K562 treated with DMSO at 1 percent for 48 hours (cell line): ENCODE measurements around the gene NAPSA. TPM values are rescaled to one million over a fixed set of nuclear protein-coding genes. Genes with fewer than 3 reads are reported as not detected.

Source experiments
- total RNA-seq: library from RNA; unstranded; fragments of 300-600 nt; gene quantifications from 2 replicates; pipeline ENCODE4 v1.2.3, GENCODE V29; 2022; ENCODE audit warnings: low replicate concordance; ENCODE audit errors: extremely low read depth

NAPSA gene
- not detected in 2 replicates for total RNA-seq

DNA sequence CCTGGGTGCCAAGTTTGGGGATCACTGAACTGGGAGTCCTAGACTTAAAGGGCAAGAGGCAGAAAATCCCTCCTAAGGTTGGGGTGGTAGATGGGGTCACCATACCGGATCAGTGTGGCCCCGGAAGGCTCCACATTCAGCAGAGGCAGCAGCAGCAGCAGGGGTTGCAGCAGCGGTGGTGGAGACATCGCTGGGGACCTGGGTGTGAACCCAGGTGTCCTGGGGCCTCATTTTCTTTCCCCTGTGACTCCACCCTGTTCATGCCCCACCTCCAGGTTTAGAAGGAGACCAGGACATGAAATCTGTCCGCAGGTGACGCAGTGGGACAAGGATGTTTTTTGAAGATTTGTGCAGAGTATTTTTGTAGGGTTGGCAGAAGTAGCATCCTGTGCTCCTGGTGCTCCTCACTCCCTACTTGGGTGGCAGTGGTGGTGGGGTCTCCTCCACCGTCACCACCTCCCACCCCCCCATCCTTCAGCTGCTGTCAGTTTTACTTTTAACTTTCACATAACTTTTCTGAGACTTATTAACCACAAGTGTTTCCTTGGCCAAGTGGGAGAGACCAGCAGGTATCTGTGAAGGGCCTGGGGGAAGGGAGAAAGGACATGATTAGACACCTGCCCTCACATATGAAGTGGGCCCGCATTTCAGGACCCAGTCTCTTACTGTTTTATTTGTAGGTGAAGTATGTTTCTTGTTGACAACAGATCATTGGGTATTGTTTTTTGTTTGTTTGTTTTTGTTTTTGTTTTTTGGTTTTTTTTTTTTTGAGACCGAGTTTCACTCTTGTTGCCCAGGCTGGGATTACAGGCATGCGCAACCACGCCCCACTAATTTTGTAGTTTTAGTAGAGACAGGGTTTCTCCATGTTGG is at the start of gene NAPSA:
Gene NAPSA, minus strand, starts transcription at position 206 of the 873 bp plus-strand sequence. Its CDS starts 18 bp downstream, at position 188.

DNA sequence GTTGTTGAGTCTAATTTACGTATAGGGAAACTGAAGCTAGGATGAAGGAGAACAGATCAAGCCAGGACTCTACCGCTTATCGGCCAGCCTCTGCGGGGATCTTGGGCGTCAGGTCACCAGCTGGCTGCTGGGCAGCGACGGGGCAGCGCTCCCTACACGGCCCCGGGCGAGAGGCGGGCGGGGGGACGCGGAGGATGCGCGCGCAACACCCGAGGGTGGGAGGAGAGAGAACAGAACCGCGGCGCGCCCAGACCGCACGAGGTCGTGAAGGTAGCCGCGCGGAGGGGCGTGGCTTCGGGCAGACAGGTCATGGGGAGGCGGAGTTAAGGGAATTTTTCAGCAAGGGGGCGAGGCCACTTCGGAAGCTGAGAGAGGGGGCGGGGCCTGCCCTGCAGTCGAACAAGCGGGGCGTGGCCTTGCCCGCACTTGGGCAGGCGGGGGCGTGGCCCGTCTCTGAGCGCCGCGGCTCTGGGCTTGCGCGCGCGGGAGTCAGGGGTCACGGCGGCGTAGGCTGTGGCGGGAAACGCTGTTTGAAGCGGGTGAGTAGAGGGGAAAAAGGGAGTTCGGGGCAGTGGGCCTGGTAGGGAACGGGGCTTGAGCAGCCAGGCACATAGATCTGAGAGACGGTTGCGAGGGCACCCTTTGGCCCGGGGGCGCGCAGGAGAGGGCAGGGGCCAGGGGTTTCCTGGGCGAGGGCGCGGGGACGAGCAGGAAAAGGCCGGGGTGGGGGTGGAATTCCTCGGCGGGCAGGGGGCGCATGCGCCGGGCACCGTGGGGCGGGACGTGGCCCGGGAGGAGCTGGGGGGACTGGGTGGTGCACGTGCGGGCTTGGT is 18.6 kb upstream of the NAPSA start, which contains the start of gene POLD1:
Gene POLD1, plus strand, starts transcription at position 496 of the 833 bp plus-strand sequence. CDS start 14,505 bp downstream, outside the sequence.

DNA sequence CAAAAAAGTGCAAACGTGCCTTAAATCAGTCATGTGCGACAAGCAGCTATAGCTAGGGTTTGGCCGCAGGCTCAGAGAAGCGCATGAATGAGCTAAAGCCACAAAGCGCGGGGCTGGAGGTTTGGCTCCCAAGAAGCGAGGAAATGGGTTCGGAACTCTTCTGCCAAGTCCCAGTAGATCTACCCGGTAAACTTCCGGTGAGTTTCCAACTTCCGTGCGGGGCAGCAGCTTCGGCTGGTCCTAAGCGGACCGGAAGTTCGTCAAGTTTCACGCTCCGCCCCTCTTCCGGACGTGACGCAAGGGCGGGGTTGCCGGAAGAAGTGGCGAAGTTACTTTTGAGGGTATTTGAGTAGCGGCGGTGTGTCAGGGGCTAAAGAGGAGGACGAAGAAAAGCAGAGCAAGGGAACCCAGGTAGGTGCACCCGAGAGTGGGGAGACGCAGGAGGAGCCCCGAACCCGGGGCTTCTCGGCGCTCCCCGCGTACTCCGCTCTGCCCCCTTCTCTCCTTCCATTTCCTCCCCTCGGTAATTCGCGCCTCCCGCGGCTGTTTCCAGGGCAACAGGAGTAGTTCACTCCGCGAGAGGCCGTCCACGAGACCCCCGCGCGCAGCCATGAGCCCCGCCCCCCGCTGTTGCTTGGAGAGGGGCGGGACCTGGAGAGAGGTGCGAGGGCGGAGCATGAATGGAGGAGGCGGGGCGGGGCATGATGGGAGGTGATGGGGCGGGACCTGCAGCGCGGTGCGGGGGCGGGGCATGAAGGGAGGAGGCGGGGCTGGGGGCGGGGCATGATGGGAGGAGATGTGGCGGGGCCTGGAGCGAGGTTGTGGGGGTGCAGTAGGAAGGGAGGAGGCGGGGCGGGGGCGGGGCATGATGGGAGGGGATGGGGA is 11.0 kb upstream of the NAPSA start, which contains the start of gene NR1H2:
Gene NR1H2, plus strand, starts transcription at position 292 of the 885 bp plus-strand sequence. CDS start 1,149 bp downstream, outside the sequence.

DNA sequence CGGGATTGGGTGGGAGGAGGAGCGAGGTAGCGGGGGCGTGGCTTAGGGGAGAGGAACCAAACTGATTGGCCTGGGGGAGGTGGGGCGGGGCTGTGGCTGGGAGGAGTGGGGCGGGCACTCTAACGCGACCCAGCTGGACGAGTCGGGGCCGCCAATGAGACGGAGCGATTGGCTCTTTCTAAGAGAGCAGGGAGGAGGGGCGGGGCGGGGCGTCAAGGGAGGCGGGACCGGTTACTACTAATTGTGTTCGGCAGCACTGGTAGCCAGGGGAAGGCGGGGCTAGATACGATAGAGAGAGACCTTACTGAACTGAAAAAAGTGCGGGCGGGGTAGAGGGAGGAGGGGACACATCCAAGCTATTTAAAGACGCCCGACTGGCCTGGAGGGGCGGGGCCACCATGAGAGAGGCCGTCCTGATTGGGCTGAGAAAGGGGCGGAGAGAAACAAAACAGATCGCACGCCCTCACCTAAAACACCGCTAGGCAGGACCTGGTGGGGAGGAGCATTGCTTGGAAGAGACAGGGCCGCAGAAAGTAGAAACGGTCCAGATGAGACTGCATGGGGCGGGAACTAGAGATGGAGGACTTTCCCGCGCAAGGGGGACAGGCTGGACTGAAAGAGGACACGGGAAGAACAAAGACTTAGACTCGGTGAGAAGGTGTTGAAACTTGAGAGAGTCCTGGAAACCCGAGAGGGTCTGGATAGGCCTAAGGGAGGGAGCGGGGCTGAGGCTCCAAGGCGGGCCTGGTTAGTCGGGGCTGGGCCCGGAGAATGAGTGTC is 36.1 kb downstream of the NAPSA start, which contains the start of gene KCNC3:
Gene KCNC3, minus strand, starts transcription at position 232 of the 780 bp plus-strand sequence. CDS start 295 bp downstream, outside the sequence.

Other genes with a start within 250 kb of the NAPSA start
- gene IZUMO2, start 202.4 kb downstream of the NAPSA start, total RNA-seq = not detected in 2 replicates
- gene MYH14, start 162.0 kb downstream of the NAPSA start, total RNA-seq = not detected in 2 replicates
- not detected in 2 replicates for gene KCNC3, start 36.3 kb downstream of the NAPSA start, total RNA-seq
- gene NR1H2, start 10.8 kb upstream of the NAPSA start, total RNA-seq = not detected in 2 replicates
- gene POLD1, start 18.7 kb upstream of the NAPSA start, total RNA-seq = not detected in 2 replicates
- gene SPIB, start 53.3 kb upstream of the NAPSA start, total RNA-seq = not detected in 2 replicates
- not detected in 2 replicates for gene MYBPC2, start 67.3 kb upstream of the NAPSA start, total RNA-seq
- gene EMC10, start 110.9 kb upstream of the NAPSA start, total RNA-seq = not detected in 2 replicates
- gene GARIN5A, start 111.2 kb upstream of the NAPSA start, total RNA-seq = not detected in 2 replicates
- not detected in 2 replicates for gene JOSD2, start 145.6 kb upstream of the NAPSA start, total RNA-seq
- gene ASPDH, start 148.3 kb upstream of the NAPSA start, total RNA-seq = not detected in 2 replicates
- not detected in 2 replicates for gene LRRC4B, start 202.8 kb upstream of the NAPSA start, total RNA-seq